22Rv1 (cell line): ENCODE results near the gene CARD9.

ENCODE experiments used
- CTCF ChIP-seq: fragments of 450-650 bp; IDR thresholded peaks from 2 replicates; pipeline ENCODE4 v1.5.1; 2017; ENCODE audit warnings: mild to moderate bottlenecking
- ZFX ChIP-seq: fragments of 450-650 bp; IDR thresholded peaks from 2 replicates; pipeline ENCODE4 v1.6.1; 2017; ENCODE audit warnings: antibody characterized with exemption, borderline replicate concordance

GRCh38 chr9:136395020-136395340 lies 21.5 kb upstream of the CARD9 start:
- TF ChIP-seq CTCF (no peak), ZFX (no peak)
